22Rv1 (cell line): ENCODE results near the gene SIPA1L3.

Experiments
- H3K27ac ChIP-seq: fragments of 450-650 bp; 2 replicates; pipeline ENCODE4 v1.5.1; 2017
- ZFX ChIP-seq: fragments of 450-650 bp; IDR thresholded peaks from 2 replicates; pipeline ENCODE4 v1.6.1; 2017; ENCODE audit warnings: antibody characterized with exemption, borderline replicate concordance
- TF ChIP-seq, protein P1 (sequence below): fragments of 450-650 bp; IDR thresholded peaks from 2 replicates; pipeline ENCODE4 v1.5.1; 2017; ENCODE audit warnings: mild to moderate bottlenecking

SIPA1L3 gene

DNA sequence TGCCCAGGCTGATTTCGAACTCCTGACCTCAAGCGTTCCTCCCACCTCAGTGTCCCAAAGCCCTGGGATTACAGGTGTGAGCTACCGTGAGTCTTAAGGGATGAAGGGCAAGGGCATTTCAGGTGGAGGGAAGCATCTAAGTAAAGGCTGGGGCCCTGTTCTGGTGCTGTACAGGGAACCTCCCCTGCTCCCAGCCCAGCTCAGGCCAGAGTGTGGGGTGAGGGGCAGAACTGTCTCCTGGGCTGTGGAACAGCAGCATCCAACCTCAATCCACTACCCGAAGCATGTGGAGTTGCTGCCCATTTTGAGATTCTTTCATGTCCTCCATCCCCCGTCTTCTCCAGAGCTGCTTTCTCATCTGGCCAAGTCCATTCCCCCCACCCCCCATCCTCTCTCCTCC is 105.3 kb downstream of the SIPA1L3 start:
- TF ChIP-seq, protein P1, sequence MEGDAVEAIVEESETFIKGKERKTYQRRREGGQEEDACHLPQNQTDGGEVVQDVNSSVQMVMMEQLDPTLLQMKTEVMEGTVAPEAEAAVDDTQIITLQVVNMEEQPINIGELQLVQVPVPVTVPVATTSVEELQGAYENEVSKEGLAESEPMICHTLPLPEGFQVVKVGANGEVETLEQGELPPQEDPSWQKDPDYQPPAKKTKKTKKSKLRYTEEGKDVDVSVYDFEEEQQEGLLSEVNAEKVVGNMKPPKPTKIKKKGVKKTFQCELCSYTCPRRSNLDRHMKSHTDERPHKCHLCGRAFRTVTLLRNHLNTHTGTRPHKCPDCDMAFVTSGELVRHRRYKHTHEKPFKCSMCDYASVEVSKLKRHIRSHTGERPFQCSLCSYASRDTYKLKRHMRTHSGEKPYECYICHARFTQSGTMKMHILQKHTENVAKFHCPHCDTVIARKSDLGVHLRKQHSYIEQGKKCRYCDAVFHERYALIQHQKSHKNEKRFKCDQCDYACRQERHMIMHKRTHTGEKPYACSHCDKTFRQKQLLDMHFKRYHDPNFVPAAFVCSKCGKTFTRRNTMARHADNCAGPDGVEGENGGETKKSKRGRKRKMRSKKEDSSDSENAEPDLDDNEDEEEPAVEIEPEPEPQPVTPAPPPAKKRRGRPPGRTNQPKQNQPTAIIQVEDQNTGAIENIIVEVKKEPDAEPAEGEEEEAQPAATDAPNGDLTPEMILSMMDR = no peak
- TF ChIP-seq ZFX = no peak
- no peak overlapping the region for H3K27ac ChIP-seq

DNA sequence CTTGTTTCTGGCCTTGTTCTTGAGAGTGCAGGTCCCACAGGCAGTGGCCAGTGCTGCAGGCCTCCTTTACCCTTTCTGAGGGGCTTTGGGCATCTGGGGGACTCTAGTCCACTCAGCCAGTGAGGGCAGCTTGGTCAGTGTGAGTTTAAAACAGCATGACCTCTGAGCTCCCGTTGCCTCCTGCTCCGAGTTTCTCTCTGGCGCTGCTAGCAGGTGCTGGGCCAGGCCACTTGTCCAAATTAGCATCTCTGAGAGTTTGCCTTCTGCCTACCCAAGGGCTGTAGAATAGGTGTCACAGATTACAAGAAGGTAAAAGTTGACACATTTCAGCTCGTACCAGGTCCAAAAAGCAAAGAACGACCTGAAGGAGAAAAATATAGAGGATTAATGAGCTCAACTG is 105.9 kb downstream of the SIPA1L3 start:
- no peak for TF ChIP-seq ZFX
- TF ChIP-seq, protein P1 = no peak

DNA sequence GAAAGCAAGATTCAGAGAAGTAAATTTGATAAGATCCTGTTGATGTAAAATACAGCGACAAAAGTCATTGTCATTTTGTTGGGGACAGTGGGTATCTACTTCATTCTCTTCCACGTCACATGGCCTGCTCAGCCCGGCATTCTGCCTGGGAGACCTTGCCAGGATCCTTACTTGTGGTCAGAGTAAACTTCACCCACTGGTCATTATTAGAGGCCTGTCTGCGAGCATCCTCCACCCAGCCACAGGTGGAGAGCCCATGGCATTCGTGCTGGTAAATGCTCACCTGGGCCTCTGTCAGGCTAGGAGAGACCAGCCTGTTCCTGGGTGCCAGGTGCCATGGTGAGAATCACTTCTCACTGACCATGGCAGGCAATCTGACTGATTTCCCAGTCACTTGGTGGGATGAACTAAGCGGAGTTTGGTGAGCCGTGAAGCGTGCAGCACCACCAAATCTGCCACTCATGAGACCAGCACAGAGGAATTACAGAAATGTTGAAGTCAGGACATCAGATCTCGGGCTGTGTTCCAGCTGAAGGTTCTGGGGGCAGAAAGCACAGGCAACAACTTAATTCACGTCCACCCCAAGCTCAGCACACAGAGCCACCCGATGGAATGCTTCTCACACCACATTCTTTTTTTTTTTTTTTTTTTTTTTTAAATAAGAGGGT is 107.0 kb downstream of the SIPA1L3 start:
- H3K27ac ChIP-seq = no peak overlapping the region
- no peak for TF ChIP-seq ZFX
- TF ChIP-seq, protein P1 = no peak

More for the DNA sequence above, 105.9 kb downstream of the SIPA1L3 start:
- no peak overlapping the region for H3K27ac ChIP-seq

DNA sequence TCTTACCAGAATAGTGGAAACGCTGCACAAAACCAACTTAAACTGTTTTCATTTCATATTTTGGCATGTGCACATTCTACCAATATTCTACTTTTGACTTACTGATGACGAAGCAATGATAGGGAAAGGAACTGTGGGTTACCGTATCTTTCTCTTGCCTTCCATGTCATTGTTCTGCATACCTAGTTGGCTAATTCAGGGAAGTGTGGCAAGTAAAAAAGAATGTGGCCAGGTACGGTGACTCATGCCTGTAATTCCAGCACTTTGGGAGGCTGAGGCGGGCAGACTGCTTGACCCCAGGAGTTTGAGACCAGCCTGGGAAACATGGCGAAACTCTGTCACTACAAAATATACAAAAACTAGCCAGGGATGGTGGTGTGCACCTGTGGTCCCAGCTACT is 108.2 kb downstream of the SIPA1L3 start:
- TF ChIP-seq, protein P1 = no peak
- TF ChIP-seq ZFX = no peak
- no peak overlapping the region for H3K27ac ChIP-seq

DNA sequence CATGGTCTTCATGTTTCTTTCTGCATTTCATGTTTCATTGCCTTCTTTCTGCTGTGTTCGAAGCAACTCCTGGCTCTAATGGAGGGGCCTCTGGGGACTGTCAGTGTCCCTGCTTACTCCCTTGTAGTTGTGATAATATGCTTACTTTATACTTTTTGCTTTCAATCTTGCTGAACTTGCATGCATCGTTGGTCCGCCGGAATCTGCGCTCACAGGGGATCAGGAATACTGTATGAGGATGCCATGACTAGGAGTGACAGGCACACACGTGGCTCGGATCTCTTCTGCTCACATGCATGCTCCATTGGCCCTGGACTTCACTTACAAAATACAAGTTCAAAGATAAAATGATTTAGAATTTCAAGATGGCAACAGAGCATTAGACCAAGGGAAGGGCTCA is 108.8 kb downstream of the SIPA1L3 start:
- no peak overlapping the region for H3K27ac ChIP-seq
- TF ChIP-seq, protein P1 = no peak
- TF ChIP-seq ZFX = no peak

DNA sequence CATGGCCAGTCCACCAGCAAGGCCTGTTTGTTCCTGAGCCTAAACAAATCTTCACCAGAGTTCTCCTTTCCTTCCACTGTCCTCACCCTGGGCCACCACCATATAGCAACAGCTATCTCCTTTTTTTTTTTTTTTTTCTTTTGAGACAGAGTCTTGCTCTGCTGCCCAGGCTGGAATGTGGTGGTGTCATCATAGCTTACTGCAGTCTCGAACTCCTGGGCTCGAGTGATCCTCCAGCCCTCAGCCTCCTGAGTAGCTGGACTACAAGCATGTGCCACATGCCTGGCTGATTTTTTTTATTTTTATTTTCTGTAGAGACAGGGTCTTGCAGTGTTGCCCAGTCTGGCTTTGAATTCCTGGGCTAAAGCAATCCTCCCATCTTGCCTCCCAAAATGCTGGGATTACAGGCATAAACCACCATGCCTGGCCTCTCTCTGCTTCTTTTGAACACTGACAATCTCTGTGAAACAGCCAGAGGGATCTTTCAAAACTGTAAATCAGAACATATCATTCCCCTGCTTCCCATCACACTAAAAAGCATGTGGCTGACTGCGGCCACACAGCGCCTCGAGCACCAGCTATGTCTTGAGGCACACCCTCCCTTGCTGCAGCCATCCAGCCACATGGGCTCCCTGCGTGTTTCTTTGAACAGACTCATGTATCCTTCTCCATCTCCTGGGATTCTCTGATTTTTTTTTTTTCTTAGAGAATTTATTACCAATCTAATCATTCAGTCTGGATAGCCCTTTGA is 110.6 kb downstream of the SIPA1L3 start:
- TF ChIP-seq ZFX = no peak
- TF ChIP-seq, protein P1 = no peak
- no peak overlapping the region for H3K27ac ChIP-seq

DNA sequence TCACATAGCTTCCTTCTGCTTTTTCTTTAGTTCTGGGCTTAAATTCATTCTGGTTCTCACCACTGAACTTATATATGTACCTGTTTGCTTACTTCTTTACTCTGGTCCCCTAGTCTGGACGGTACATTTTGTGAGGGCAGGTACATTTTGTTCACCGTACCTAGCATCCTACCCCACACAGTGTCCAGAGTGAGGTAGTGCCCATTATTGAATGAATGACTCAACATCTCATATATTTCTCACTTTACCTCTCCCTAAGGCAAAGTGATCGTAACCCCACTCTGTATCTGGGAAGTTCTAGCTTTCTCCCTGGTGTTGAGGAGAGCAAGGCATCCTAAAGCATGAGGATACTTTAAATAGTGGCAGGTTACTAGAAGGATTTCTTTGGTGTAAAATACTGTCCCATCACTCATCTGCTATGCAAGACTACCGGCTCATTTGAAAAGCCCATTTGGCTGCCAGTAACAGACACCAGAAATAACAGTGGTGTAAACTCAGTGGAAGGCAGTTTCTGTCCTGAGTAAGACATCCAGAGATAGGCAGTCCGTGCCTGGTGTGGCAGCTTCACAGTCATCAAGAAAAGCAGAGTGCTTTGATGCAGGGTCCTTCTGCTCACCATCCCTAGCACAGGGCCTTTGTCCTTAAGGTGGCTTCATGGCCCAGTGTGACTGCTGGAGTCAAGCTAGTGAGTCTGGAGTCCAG is 111.8 kb downstream of the SIPA1L3 start:
- H3K27ac ChIP-seq = no peak overlapping the region
- TF ChIP-seq, protein P1 = no peak
- TF ChIP-seq ZFX = no peak
